Liver (tissue), 9 donors: ENCODE results near the gene RTP5. TPM values are rescaled to one million over a fixed set of nuclear protein-coding genes. Genes with fewer than 3 reads are reported as not detected.

Source experiments
- DNase-seq: peaks from one replicate; pipeline ENCODE4 v3.0.0-alpha.2; 2017; ENCODE audit warnings: low spot score
- H3K27ac ChIP-seq, 2 donors: one replicate each; pipeline ENCODE4 v1.7.0; 2013; ENCODE audit warnings: inconsistent platforms in 2 of 2, low read length in 2 of 2, control low read depth in 1 of 2, low read depth in 1 of 2, mild to moderate bottlenecking in 1 of 2
- H3K27me3 ChIP-seq, 4 donors: one replicate each; pipeline versions ENCODE4 v1.6.1 to v1.7.0; 2013; ENCODE audit warnings: low read length in 3 of 4, inconsistent platforms in 1 of 4, mild to moderate bottlenecking in 1 of 4, moderate library complexity in 1 of 4; ENCODE audit not compliant: control insufficient read depth in 4 of 4, insufficient read depth in 4 of 4
- H3K36me3 ChIP-seq, 4 donors: one replicate each; pipeline versions ENCODE4 v1.6.1 to v1.7.0; 2013; ENCODE audit warnings: low read length in 3 of 4, mild to moderate bottlenecking in 3 of 4, low read depth in 1 of 4, moderate library complexity in 1 of 4; ENCODE audit not compliant: control insufficient read depth in 4 of 4, insufficient read depth in 3 of 4
- H3K4me1 ChIP-seq, 4 donors: one replicate each; pipeline versions ENCODE4 v1.6.1 to v1.7.0; 2013; ENCODE audit warnings: low read length in 3 of 4, mild to moderate bottlenecking in 3 of 4, moderate library complexity in 1 of 4; ENCODE audit not compliant: control insufficient read depth in 4 of 4, insufficient read depth in 4 of 4
- H3K4me3 ChIP-seq, 3 donors: one replicate each; pipeline versions ENCODE4 v1.6.1 to v1.7.0; 2013; ENCODE audit warnings: low read length in 3 of 3, control low read depth in 1 of 3, low read depth in 1 of 3, mild to moderate bottlenecking in 1 of 3
- H3K9ac ChIP-seq, 2 donors: one replicate each; pipeline ENCODE4 v1.7.0; 2013; ENCODE audit warnings: low read length in 2 of 2, mild to moderate bottlenecking in 2 of 2, moderate library complexity in 2 of 2, control low read depth in 1 of 2, low read depth in 1 of 2
- H3K9me3 ChIP-seq, 4 donors: one replicate each; pipeline versions ENCODE4 v1.6.1 to v1.7.0; 2013; ENCODE audit warnings: low read length in 3 of 4; ENCODE audit not compliant: control insufficient read depth in 4 of 4
- EGR1 ChIP-seq, 2 donors: IDR thresholded peaks; 2 replicates each; pipeline ENCODE4 v1.6.1; 2016 to 2018; ENCODE audit warnings: antibody characterized with exemption in 2 of 2, low read depth in 2 of 2
- FOXA1 ChIP-seq: IDR thresholded peaks from 2 replicates; pipeline ENCODE4 v1.6.1; 2016; ENCODE audit warnings: antibody characterized with exemption
- FOXA2 ChIP-seq: IDR thresholded peaks from 2 replicates; pipeline ENCODE4 v1.6.1; 2016; ENCODE audit warnings: antibody characterized with exemption
- GABPA ChIP-seq, 2 donors: IDR thresholded peaks in 1 of 2; conservative IDR thresholded peaks in 1 of 2; 2 replicates each; pipeline ENCODE4 v1.6.1; 2016; ENCODE audit warnings: antibody characterized with exemption in 2 of 2, mild to moderate bottlenecking in 1 of 2, moderate library complexity in 1 of 2
- HNF4A ChIP-seq, 2 donors: conservative IDR thresholded peaks; 2 replicates each; pipeline ENCODE4 v1.6.1; 2016; ENCODE audit warnings: antibody characterized with exemption in 2 of 2, mild to moderate bottlenecking in 2 of 2
- HNF4G ChIP-seq: IDR thresholded peaks from 2 replicates; pipeline ENCODE4 v1.6.1; 2016; ENCODE audit warnings: antibody characterized with exemption
- JUND ChIP-seq, 2 donors: IDR thresholded peaks; 2 replicates each; pipeline ENCODE4 v1.6.1; 2016; ENCODE audit warnings: antibody characterized with exemption in 2 of 2
- NR2F2 ChIP-seq: IDR thresholded peaks from 2 replicates; pipeline ENCODE4 v1.6.1; 2016; ENCODE audit warnings: antibody characterized with exemption
- RAD21 ChIP-seq, 2 donors: IDR thresholded peaks; 2 replicates each; pipeline ENCODE4 v1.6.1; 2016; ENCODE audit warnings: antibody characterized with exemption in 2 of 2, mild to moderate bottlenecking in 2 of 2
- REST ChIP-seq: IDR thresholded peaks from 2 replicates; pipeline ENCODE4 v1.6.1; 2016; ENCODE audit warnings: antibody characterized with exemption, mild to moderate bottlenecking
- RXRA ChIP-seq, 2 donors: IDR thresholded peaks; 2 replicates each; pipeline ENCODE4 v1.6.1; 2017 to 2018; ENCODE audit warnings: antibody characterized with exemption in 2 of 2, mild to moderate bottlenecking in 1 of 2
- SP1 ChIP-seq: IDR thresholded peaks from 2 replicates; pipeline ENCODE4 v1.6.1; 2018; ENCODE audit warnings: antibody characterized with exemption, mild to moderate bottlenecking
- TAF1 ChIP-seq: conservative IDR thresholded peaks from 2 replicates; pipeline ENCODE4 v1.6.1; 2016; ENCODE audit warnings: antibody characterized with exemption, mild to moderate bottlenecking
- YY1 ChIP-seq: IDR thresholded peaks from 2 replicates; pipeline ENCODE4 v1.6.1; 2016; ENCODE audit warnings: antibody characterized with exemption, mild to moderate bottlenecking
- WGBS: extraction: QIAGEN DNeasy Blood & Tissue Kit; methylation state at CpG from one replicate; pipeline ENCODE4 v1.1.7; 2013; 5-methylcytosine and 5-hydroxymethylcytosine counted together
- polyA plus RNA-seq, 2 donors: library from polyadenylated mRNA; stranded (reverse) in 1 of 2; unstranded in 1 of 2; fragments of 200-250 nt in 1 of 2; fragments of >200 nt in 1 of 2; fragmentation: Nextera tagmentation in 1 of 2; extraction: Ambion mirVana in 1 of 2; gene quantifications; one replicate each; pipeline versions ENCODE4 v1.2.1 to v1.2.3, GENCODE V29; 2013 to 2015
- total RNA-seq, 2 donors: library from RNA; depleted of rRNA; stranded (reverse); fragments of >200 nt; gene quantifications; one replicate each; pipeline ENCODE4 v1.2.3, GENCODE V29; 2014
- TF ChIP-seq, protein P1 (sequence below): fragments of 150-350 bp; IDR thresholded peaks from 2 replicates; pipeline ENCODE4 v1.5.1; 2017; ENCODE audit warnings: improper control_type of control experiment, low read depth, low read length; ENCODE audit not compliant: missing input control
- TF ChIP-seq, protein P2 (sequence below): IDR thresholded peaks from 2 replicates; pipeline ENCODE4 v1.6.1; 2016; ENCODE audit warnings: antibody characterized with exemption
- TF ChIP-seq, protein P3 (sequence below): IDR thresholded peaks from 2 replicates; pipeline ENCODE4 v1.6.1; 2016; ENCODE audit warnings: antibody characterized with exemption
- TF ChIP-seq, protein P4 (sequence below): IDR thresholded peaks from 2 replicates; pipeline ENCODE4 v1.6.1; 2016; ENCODE audit warnings: antibody characterized with exemption
- donor health status: healthy.
- donor health status: healthy.
- donor health status: healthy.
- donor health status: healthy.
- donor health status: healthy.

The RTP5 gene
- total and polyA plus RNA-seq, 4 donors: under 0.01 to 0.03 TPM; not detected in 2

DNA sequence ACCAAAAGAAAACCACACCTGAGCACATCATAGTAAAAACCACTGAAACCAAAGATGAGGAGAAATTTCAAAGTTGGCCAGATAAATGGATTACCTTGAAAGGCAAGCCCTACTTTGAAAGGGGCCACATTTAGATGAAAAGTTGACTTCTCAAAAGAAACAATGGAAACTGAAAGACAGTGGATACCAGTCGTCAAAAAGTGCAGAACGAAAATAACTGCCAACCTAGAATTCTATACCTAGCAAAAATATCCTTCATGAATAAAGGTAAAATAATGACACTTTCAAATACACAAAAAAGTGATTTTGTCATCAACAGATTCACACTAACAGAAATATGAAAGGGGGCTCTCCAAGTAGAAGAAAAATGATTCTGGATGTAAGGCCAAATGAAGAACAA is 42.1 kb upstream of the RTP5 start:
- peaks cover 0 to 5% (median 3%) of the 10 kb centered on the region in 4 donors for H3K9me3 ChIP-seq
- TF ChIP-seq FOXA2: no peak
- TF ChIP-seq GABPA (IDR thresholded peaks at IDR 0.05 in 1 of 2, conservative IDR thresholded peaks at IDR 0.05 in 1 of 2): no peak
- no peak for TF ChIP-seq HNF4G
- TF ChIP-seq EGR1 (IDR thresholded peaks at IDR 0.05; ENCODE audit: low read depth in 2 of 2): no peak
- TF ChIP-seq, protein P1, sequence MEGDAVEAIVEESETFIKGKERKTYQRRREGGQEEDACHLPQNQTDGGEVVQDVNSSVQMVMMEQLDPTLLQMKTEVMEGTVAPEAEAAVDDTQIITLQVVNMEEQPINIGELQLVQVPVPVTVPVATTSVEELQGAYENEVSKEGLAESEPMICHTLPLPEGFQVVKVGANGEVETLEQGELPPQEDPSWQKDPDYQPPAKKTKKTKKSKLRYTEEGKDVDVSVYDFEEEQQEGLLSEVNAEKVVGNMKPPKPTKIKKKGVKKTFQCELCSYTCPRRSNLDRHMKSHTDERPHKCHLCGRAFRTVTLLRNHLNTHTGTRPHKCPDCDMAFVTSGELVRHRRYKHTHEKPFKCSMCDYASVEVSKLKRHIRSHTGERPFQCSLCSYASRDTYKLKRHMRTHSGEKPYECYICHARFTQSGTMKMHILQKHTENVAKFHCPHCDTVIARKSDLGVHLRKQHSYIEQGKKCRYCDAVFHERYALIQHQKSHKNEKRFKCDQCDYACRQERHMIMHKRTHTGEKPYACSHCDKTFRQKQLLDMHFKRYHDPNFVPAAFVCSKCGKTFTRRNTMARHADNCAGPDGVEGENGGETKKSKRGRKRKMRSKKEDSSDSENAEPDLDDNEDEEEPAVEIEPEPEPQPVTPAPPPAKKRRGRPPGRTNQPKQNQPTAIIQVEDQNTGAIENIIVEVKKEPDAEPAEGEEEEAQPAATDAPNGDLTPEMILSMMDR: no peak
- TF ChIP-seq, protein P2, sequence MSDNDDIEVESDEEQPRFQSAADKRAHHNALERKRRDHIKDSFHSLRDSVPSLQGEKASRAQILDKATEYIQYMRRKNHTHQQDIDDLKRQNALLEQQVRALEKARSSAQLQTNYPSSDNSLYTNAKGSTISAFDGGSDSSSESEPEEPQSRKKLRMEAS: no peak
- TF ChIP-seq RXRA (IDR thresholded peaks at IDR 0.05): no peak
- no peak for TF ChIP-seq HNF4A (conservative IDR thresholded peaks at IDR 0.05)
- no peak for TF ChIP-seq FOXA1
- no peak for TF ChIP-seq JUND (IDR thresholded peaks at IDR 0.05)
- no peak for TF ChIP-seq YY1
- TF ChIP-seq REST: no peak
- no peak for TF ChIP-seq RAD21 (IDR thresholded peaks at IDR 0.05)
- TF ChIP-seq, protein P3, sequence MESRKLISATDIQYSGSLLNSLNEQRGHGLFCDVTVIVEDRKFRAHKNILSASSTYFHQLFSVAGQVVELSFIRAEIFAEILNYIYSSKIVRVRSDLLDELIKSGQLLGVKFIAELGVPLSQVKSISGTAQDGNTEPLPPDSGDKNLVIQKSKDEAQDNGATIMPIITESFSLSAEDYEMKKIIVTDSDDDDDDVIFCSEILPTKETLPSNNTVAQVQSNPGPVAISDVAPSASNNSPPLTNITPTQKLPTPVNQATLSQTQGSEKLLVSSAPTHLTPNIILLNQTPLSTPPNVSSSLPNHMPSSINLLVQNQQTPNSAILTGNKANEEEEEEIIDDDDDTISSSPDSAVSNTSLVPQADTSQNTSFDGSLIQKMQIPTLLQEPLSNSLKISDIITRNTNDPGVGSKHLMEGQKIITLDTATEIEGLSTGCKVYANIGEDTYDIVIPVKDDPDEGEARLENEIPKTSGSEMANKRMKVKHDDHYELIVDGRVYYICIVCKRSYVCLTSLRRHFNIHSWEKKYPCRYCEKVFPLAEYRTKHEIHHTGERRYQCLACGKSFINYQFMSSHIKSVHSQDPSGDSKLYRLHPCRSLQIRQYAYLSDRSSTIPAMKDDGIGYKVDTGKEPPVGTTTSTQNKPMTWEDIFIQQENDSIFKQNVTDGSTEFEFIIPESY: no peak
- TF ChIP-seq, protein P4, sequence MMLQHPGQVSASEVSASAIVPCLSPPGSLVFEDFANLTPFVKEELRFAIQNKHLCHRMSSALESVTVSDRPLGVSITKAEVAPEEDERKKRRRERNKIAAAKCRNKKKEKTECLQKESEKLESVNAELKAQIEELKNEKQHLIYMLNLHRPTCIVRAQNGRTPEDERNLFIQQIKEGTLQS: no peak
- no peak for TF ChIP-seq TAF1
- TF ChIP-seq SP1: no peak
- TF ChIP-seq NR2F2: no peak
- no peaks in the 10 kb centered on the region for H3K36me3 ChIP-seq
- no peak overlapping the region for H3K4me3 ChIP-seq
- 87% methylated on average over 2 of the region's 2 CpGs for WGBS
- no peak overlapping the region for H3K9ac ChIP-seq
- H3K27ac ChIP-seq: no peak overlapping the region
- no peaks in the 10 kb centered on the region for H3K27me3 ChIP-seq
- no peak for DNase-seq
- no peaks in the 10 kb centered on the region for H3K4me1 ChIP-seq
